ENCODE results near the gene PCNX3. TPM values are rescaled to one million over a fixed set of nuclear protein-coding genes. Genes with fewer than 3 reads are reported as not detected.

PCNX3 gene
- total and polyA plus RNA-seq, 2 of the 13 experiments (the other 11 are each of a cell fraction or from before 2014, with no cell fraction given) = 16.2 to 23.0 TPM

GRCh38 chr11:65616575-65617001, 1.0 kb downstream of the PCNX3 start (continued):
- TF ChIP-seq PRDM4 (CRISPR knock-in tag; IDR thresholded peaks at IDR 0.05; ENCODE audit: borderline replicate concordance) (no peak), AGO2 (optimal IDR thresholded peaks at IDR 0.05; ENCODE audit: low read depth, low read length) (no peak), ZNF136 (CRISPR knock-in tag; IDR thresholded peaks at IDR 0.05; ENCODE audit: low read depth) (peak; percentile 35; the same call in 1 of the 2 replicates), ZNF225 (CRISPR knock-in tag; IDR thresholded peaks at IDR 0.05) (no peak), HMG20B (CRISPR knock-in tag; conservative IDR thresholded peaks at IDR 0.05) (no peak), ZNF550 (CRISPR knock-in tag; IDR thresholded peaks at IDR 0.05; ENCODE audit: borderline replicate concordance) (no peak), SP5 (CRISPR knock-in tag; IDR thresholded peaks at IDR 0.05; ENCODE audit: borderline replicate concordance, low read depth) (peak; percentile 28; the same call in 1 of the 2 replicates), RBM22 (optimal IDR thresholded peaks at IDR 0.05; ENCODE audit: low read length) (peak; percentile 99), MED1 (CRISPR knock-in tag; IDR thresholded peaks at IDR 0.05) (peak; percentile 31; the same call in 1 of the 2 replicates), RXRB (CRISPR knock-in tag; IDR thresholded peaks at IDR 0.05; ENCODE audit: borderline replicate concordance) (peak; percentile 23; the same call in 1 of the 2 replicates), MYC (CRISPR knock-in tag; IDR thresholded peaks at IDR 0.05; ENCODE audit: borderline replicate concordance) (no peak; the same call in 1 of the 2 replicates), KAT8 (CRISPR knock-in tag; IDR thresholded peaks at IDR 0.05) (peak; percentile 57), FOXJ3 (CRISPR knock-in tag; IDR thresholded peaks at IDR 0.05; ENCODE audit: borderline replicate concordance) (peak; percentile 60; the same call in 1 of the 2 replicates), AKAP8 (CRISPR knock-in tag; IDR thresholded peaks at IDR 0.05) (no peak), ZNF687 (CRISPR knock-in tag; IDR thresholded peaks at IDR 0.05) (peak; percentile 36; the same call in 1 of the 2 replicates), RCOR2 (CRISPR knock-in tag; IDR thresholded peaks at IDR 0.05) (0 out of 2 replicates have a peak, but pooled peaks have one; percentile 29)
- TF ChIP-seq, protein P1, sequence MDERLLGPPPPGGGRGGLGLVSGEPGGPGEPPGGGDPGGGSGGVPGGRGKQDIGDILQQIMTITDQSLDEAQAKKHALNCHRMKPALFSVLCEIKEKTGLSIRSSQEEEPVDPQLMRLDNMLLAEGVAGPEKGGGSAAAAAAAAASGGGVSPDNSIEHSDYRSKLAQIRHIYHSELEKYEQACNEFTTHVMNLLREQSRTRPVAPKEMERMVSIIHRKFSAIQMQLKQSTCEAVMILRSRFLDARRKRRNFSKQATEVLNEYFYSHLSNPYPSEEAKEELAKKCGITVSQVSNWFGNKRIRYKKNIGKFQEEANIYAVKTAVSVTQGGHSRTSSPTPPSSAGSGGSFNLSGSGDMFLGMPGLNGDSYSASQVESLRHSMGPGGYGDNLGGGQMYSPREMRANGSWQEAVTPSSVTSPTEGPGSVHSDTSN (CRISPR knock-in tag; IDR thresholded peaks at IDR 0.05) = no peak
- TF ChIP-seq, protein P2, sequence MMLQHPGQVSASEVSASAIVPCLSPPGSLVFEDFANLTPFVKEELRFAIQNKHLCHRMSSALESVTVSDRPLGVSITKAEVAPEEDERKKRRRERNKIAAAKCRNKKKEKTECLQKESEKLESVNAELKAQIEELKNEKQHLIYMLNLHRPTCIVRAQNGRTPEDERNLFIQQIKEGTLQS (CRISPR knock-in tag; IDR thresholded peaks at IDR 0.05) = peak; percentile 84
- TF ChIP-seq, protein P3, sequence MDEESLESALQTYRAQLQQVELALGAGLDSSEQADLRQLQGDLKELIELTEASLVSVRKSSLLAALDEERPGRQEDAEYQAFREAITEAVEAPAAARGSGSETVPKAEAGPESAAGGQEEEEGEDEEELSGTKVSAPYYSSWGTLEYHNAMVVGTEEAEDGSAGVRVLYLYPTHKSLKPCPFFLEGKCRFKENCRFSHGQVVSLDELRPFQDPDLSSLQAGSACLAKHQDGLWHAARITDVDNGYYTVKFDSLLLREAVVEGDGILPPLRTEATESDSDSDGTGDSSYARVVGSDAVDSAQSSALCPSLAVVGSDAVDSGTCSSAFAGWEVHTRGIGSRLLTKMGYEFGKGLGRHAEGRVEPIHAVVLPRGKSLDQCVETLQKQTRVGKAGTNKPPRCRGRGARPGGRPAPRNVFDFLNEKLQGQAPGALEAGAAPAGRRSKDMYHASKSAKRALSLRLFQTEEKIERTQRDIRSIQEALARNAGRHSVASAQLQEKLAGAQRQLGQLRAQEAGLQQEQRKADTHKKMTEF (CRISPR knock-in tag; IDR thresholded peaks at IDR 0.05) = peak; percentile 6; the same call in 1 of the 2 replicates
